NCI-H2196 treated with DMSO at 0.1 percent for 48 hours (cell line): ENCODE data around the gene NADSYN1.
"Not testable (repeated sequence)": the region's sequence is repeated elsewhere in the genome, so short reads cannot be mapped to it uniquely, and the experiment has no call there.

Experiments used
- DNase-seq: peaks from one replicate; lab custom pipeline; 2025; ENCODE audit not compliant: unreplicated experiment; lab: John Stamatoyannopoulos, UW

NADSYN1 gene

GRCh38 chr11:71519546-71519945 lies 66.5 kb downstream of the NADSYN1 start:
- no peak for DNase-seq

GRCh38 chr11:71525188-71525937 lies 72.4 kb downstream of the NADSYN1 start:
- DNase-seq, result no peak

- DNase-seq, result no peak
Measured at GRCh38 chr11:71525938-71526495, 73.0 kb downstream of the NADSYN1 start.

GRCh38 chr11:71526796-71527575 lies 74.0 kb downstream of the NADSYN1 start, which contains the start of gene KRTAP5-7:
TSS of gene KRTAP5-7 (plus strand) at chr11:71527267. CDS start at chr11:71527301, 34 bp downstream.
- not testable (repeated sequence) for DNase-seq

DNA sequence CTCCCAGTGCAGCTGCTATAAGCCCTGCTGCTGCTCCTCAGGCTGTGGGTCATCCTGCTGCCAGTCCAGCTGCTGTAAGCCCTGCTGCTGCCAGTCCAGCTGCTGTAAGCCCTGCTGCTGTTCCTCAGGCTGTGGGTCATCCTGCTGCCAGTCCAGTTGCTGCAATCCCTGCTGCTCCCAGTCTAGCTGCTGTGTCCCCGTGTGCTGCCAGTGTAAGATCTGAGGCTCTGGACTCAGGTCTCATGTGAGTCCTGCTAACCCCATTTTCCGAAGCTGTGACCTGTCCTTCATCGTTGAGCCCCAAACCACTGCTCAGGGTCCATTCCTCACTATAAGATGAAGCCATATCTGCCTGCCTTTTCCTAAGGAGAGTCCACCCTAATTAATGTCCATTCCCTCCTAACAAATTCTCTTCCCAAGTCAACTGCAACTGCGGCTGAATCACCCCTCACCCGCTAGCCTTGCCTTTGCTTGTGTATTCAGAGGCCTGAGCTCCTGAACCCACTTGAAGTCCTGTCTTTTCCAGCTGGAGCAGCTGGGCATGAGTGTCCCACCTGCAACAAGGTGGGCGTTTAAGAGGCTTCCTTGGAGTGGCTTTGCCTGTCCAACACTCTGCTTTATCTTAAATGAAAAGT lies 74.7 kb downstream of the NADSYN1 start:
- no peak for DNase-seq

GRCh38 chr11:71530602-71531001 lies 77.6 kb downstream of the NADSYN1 start:
- DNase-seq, result no peak

- no peak for DNase-seq
Measured at GRCh38 chr11:71532036-71532610, 79.1 kb downstream of the NADSYN1 start.

GRCh38 chr11:71534711-71535608 lies 82.0 kb downstream of the NADSYN1 start:
- DNase-seq, result not testable (repeated sequence)

GRCh38 chr11:71535825-71536224 lies 82.8 kb downstream of the NADSYN1 start:
- DNase-seq, result no peak

- DNase-seq, result no peak
Measured at GRCh38 chr11:71537537-71537936, 84.5 kb downstream of the NADSYN1 start.

DNA sequence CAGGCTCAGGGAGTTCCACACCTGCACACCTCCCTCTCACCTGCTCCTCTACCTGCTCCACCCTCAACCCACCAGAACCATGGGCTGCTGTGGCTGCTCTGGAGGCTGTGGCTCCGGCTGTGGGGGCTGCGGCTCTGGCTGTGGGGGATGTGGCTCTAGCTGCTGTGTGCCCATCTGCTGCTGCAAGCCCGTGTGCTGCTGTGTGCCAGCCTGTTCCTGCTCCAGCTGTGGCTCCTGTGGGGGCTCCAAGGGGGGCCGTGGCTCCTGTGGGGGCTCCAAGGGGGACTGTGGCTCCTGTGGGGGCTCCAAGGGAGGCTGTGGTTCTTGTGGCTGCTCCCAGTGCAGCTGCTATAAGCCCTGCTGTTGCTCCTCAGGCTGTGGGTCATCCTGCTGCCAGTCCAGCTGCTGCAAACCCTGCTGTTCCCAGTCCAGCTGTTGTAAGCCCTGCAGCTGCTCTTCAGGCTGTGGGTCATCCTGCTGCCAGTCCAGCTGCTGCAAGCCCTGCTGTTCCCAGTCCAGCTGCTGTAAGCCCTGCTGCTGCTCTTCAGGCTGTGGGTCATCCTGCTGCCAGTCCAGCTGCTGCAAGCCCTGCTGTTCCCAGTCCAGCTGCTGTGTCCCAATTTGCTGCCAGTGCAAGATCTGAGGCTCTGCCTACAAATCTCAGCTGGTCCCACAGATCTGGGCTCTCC lies 85.1 kb downstream of the NADSYN1 start, which contains the start of gene KRTAP5-8:
KRTAP5-8 (plus strand) TSS at position 49 of the 689 bp plus-strand sequence; CDS start at position 80, 31 bp downstream.
- DNase-seq, result not testable (repeated sequence)

DNA sequence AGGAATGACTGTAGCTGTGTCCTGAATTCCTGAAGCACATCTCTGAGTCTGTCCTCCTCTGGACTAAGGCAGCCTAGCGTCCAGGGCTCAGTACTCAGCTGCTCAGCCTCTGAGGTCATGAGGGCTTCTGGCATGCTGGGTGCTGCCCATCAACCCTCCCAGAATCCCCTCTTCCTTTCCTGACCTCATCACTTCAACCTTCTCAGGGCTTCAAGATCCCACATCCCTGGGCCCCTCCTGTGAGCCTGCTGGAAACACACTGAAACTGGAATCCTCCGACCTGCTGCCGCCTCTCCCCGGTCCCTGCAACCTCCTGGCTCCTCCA lies 85.6 kb downstream of the NADSYN1 start:
- DNase-seq, result no peak

DNA sequence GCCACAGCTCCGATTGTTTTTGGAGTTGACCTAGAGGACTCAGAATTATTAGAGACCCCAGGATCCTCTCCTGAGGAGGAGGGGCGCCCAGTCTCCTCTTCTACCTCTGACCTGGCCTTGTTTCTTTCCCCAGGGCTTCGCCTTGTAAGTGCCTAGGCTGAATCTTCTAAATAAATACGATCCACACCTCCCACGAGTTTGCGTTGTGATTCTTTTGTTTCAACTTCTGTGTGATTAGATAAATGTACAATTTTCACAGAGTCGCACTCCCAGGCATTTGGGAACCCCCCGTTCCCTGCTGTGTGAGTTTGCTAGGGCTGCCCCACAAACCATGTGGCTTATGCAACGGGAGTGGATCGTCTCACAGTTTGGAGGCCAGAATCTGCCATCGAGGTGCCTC lies 86.0 kb downstream of the NADSYN1 start:
- DNase-seq, result no peak

DNA sequence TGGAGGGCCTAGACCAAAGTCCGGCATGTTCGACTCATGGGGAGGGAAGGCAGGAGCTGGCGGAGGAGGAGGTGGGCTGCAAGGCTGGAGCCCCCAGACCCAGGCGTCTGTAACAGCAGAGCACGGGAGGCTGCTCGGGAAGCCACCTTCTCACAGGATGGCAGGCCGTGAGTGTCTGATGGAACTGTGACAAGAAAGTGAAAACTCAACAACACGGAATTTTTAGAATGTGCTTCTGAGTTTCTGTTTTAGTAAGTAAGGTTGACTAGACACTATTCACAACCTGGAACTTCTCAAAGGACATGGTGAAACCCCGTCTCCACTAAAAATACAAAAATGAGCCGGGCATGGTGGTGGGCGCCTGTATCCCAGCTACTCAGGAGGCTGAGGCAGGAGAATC lies 87.0 kb downstream of the NADSYN1 start:
- not testable (repeated sequence) for DNase-seq

GRCh38 chr11:71540521-71541304 lies 87.7 kb downstream of the NADSYN1 start:
- DNase-seq, result not testable (repeated sequence)

- no peak for DNase-seq
Measured at GRCh38 chr11:71542382-71542781, 89.4 kb downstream of the NADSYN1 start.

- no peak for DNase-seq
Measured at GRCh38 chr11:71542879-71543777, 90.1 kb downstream of the NADSYN1 start.

DNA sequence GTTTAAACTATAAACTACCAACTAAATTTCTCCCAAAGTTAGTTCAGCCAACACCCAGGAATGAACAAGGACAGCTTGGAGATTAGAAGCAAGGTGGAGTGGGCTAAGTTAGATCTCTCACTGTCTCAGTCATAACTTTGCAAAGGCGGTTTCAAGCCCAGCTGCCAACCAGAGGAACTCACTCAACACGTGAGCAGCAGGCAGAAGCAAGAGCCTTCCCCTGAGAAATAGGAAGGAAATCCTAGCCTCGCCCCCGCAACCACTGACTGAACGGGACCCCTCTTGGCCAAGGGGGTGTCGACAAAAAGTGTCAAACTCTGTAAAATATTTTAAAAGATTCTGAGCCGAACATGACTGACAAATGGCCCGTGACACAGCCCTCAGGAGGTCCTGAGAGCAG lies 90.9 kb downstream of the NADSYN1 start:
- DNase-seq, result no peak
